ENCODE data around the gene KMT2B. TPM values are rescaled to one million over a fixed set of nuclear protein-coding genes. Genes with fewer than 3 reads are reported as not detected.

KMT2B gene
- total and polyA plus RNA-seq, 2 experiments from 2014 or later, result 15.8 to 49.8 TPM

GRCh38 chr19:35702223-35703012 is 15.4 kb upstream of the KMT2B start (continued):
- TF ChIP-seq REST (IDR thresholded peaks at IDR 0.05; ENCODE audit: unreplicated experiment) (no peak), ZNF331 (CRISPR knock-in tag; IDR thresholded peaks at IDR 0.05; ENCODE audit: low read depth) (no peak), NANOG (IDR thresholded peaks at IDR 0.05; ENCODE audit: borderline replicate concordance) (no peak), POLR2AphosphoS5 (IDR thresholded peaks at IDR 0.05; ENCODE audit: low read depth) (peak; percentile 75), STAT1 (IDR thresholded peaks at IDR 0.05; ENCODE audit: unreplicated experiment) (no peak), ETS1 (IDR thresholded peaks at IDR 0.05) (no peak)

GRCh38 chr19:35703343-35703742 is 14.5 kb upstream of the KMT2B start:
- Histone ChIP-seq H3F3A (replicated peaks; ENCODE audit: low read depth) (no peaks in the 10 kb centered on the region), H3K4me3 (peak overlapping the region; percentile 75), H3K36me3 (ENCODE audit: insufficient read depth) (no peaks in the 10 kb centered on the region), H3K79me2 (replicated peaks; ENCODE audit: insufficient read depth) (no peaks in the 10 kb centered on the region), H3K4me1 (ENCODE audit: insufficient read depth) (peaks cover 8% of the 10 kb centered on the region; the same call in 1 of the 2 replicates), H3K4me2 (peak overlapping the region; percentile 83), H3K27ac (ENCODE audit: low read depth) (no peak overlapping the region), H3K27me3 (ENCODE audit: insufficient read depth) (peaks cover 24% of the 10 kb centered on the region), H2AFZ (no peak overlapping the region; the same call in 1 of the 2 replicates), H3K9me2 (ENCODE audit: insufficient read depth) (no peaks in the 10 kb centered on the region), H4K20me1 (replicated peaks; ENCODE audit: insufficient read depth) (no peaks in the 10 kb centered on the region)
- H3K4me1 Mint-ChIP-seq, result peaks cover 2% of the 10 kb centered on the region; the same call in 1 of the 3 replicates
- H3K9me3 Mint-ChIP-seq, result peaks cover 6% of the 10 kb centered on the region; the same call in 2 of the 3 replicates
- ATAC-seq, result peak; percentile 47
- peak; percentile 65 for DNase-seq (ENCODE audit: low spot score)
- no peaks in the 10 kb centered on the region for H3K36me3 Mint-ChIP-seq (ENCODE audit: low read depth)
- H3K27ac Mint-ChIP-seq, result no peak overlapping the region
- H3K4me3 Mint-ChIP-seq, result no peak overlapping the region; the same call in 2 of the 3 replicates
- TF ChIP-seq EZH2phosphoT487 (IDR thresholded peaks at IDR 0.05; ENCODE audit: unreplicated experiment), result no peak
- H3K27me3 Mint-ChIP-seq (ENCODE audit: insufficient read depth, low read depth, poor library complexity), result peaks cover 31% of the 10 kb centered on the region

GRCh38 chr19:35704218-35704617 is 13.6 kb upstream of the KMT2B start, which contains the start of gene ZBTB32:
TSS of gene ZBTB32 (plus strand) at chr19:35704558. CDS start at chr19:35714627, 10,069 bp downstream.
- peaks cover 24% of the 10 kb centered on the region for H3K27me3 ChIP-seq (ENCODE audit: insufficient read depth)
- Mint-ChIP-seq H3K27me3 (ENCODE audit: insufficient read depth, low read depth, poor library complexity) (peaks cover 31% of the 10 kb centered on the region), H3K36me3 (ENCODE audit: low read depth) (no peaks in the 10 kb centered on the region), H3K9me3 (peaks cover 6% of the 10 kb centered on the region; the same call in 2 of the 3 replicates), H3K27ac (no peak within 1 kb of the TSS), H3K4me3 (no peak within 1 kb of the TSS; the same call in 1 of the 3 replicates), H3K4me1 (peaks cover 2% of the 10 kb centered on the region; the same call in 1 of the 3 replicates)
- no peaks in the 10 kb centered on the region for H3K79me2 ChIP-seq (replicated peaks; ENCODE audit: insufficient read depth)
- no peaks in the 10 kb centered on the region for H3K9me2 ChIP-seq (ENCODE audit: insufficient read depth)
- TF ChIP-seq CREB1 (CRISPR knock-in tag; IDR thresholded peaks at IDR 0.05; ENCODE audit: low read depth) (peak; percentile 81), REST (IDR thresholded peaks at IDR 0.05; ENCODE audit: unreplicated experiment) (peak; percentile 89), POLR2AphosphoS5 (IDR thresholded peaks at IDR 0.05; ENCODE audit: low read depth) (no peak), STAT1 (IDR thresholded peaks at IDR 0.05; ENCODE audit: unreplicated experiment) (no peak)
- no peak within 1 kb of the TSS for H3K4me2 ChIP-seq
- no peaks in the 10 kb centered on the region for H3K36me3 ChIP-seq (ENCODE audit: insufficient read depth)
- no peaks in the 10 kb centered on the region for H3F3A ChIP-seq (replicated peaks; ENCODE audit: low read depth)
- DNase-seq (ENCODE audit: low spot score) (peak; percentile 90), ATAC-seq (peak; percentile 68)
- peaks cover 8% of the 10 kb centered on the region; the same call in 1 of the 2 replicates for H3K4me1 ChIP-seq (ENCODE audit: insufficient read depth)
- no peak within 1 kb of the TSS for H3K27ac ChIP-seq (ENCODE audit: low read depth)
- H4K20me1 ChIP-seq (replicated peaks; ENCODE audit: insufficient read depth), result no peaks in the 10 kb centered on the region
- no peak within 1 kb of the TSS; the same call in 1 of the 2 replicates for H3K4me3 ChIP-seq
- no peak within 1 kb of the TSS for H2AFZ ChIP-seq
